H1 (cell line): ENCODE results near the gene HES5. TPM values are rescaled to one million over a fixed set of nuclear protein-coding genes. Genes with fewer than 3 reads are reported as not detected.

Experiments used
- CBX5 ChIP-seq: fragments of 300-800, 300-1000 bp; sonication (generic); IDR thresholded peaks from 2 replicates; pipeline ENCODE4 v1.7.1; 2016; ENCODE audit warnings: antibody characterized with exemption, low read length, low read depth
- FOSL1 ChIP-seq: IDR thresholded peaks from 2 replicates; pipeline ENCODE4 v1.6.1; 2011; ENCODE audit warnings: mild to moderate bottlenecking, low read depth, low read length, moderate library complexity; ENCODE audit not compliant: insufficient read depth
- KDM1A ChIP-seq: fragments of 200-600, 300-600 bp; sonication (generic); IDR thresholded peaks from 2 replicates; pipeline ENCODE4 v1.7.1; 2016; ENCODE audit warnings: mild to moderate bottlenecking, low read length, borderline replicate concordance
- RXRA ChIP-seq: IDR thresholded peaks from 2 replicates; pipeline ENCODE4 v1.6.1; 2011; ENCODE audit warnings: low read depth, mild to moderate bottlenecking, low read length, moderate library complexity; ENCODE audit not compliant: insufficient read depth
- SAP30 ChIP-seq: fragments of 300-600 bp; sonication (generic); IDR thresholded peaks from 2 replicates; pipeline ENCODE4 v1.7.1; 2012; ENCODE audit warnings: low read length, moderate library complexity, mild to moderate bottlenecking, inconsistent platforms; ENCODE audit not compliant: insufficient read depth, insufficient replicate concordance
- SIX5 ChIP-seq: IDR thresholded peaks from 2 replicates; pipeline ENCODE4 v1.6.1; 2011; ENCODE audit warnings: mild to moderate bottlenecking, low read depth, low read length
- YY1 ChIP-seq: IDR thresholded peaks from 2 replicates; pipeline ENCODE4 v1.6.1; 2011; ENCODE audit warnings: low read depth, mild to moderate bottlenecking, low read length
- polyA plus RNA-seq, 7 experiments: library from polyadenylated mRNA; depleted of rRNA in 3 of 7; stranded (reverse) in 5 of 7; unstranded in 2 of 7; fragments of >200 nt in 5 of 7; fragments of 200-250 nt in 2 of 7; gene quantifications; 1 replicate in 5 of 7; 2 replicates in 1 of 7; 4 replicates in 1 of 7; pipeline versions ENCODE4 v1.2.1 to v1.2.3, GENCODE V29; 2011 to 2013; ENCODE audit warnings: missing spikeins in 2 of 7, mixed read lengths in 2 of 7
- total RNA-seq: library from RNA; stranded (reverse); fragmentation: NEBNext Ultra II Directional; extraction: Animal tissue kit (Norgen Biotek cat#: 25700); gene quantifications from 2 replicates; pipeline ENCODE4 v1.2.1, GENCODE V29; 2021

Gene HES5
- total and polyA plus RNA-seq, 2 of the 8 experiments (the other 6 are each of a cell fraction or from before 2014, with no cell fraction given) = 0.22 TPM; not detected in 1

DNA sequence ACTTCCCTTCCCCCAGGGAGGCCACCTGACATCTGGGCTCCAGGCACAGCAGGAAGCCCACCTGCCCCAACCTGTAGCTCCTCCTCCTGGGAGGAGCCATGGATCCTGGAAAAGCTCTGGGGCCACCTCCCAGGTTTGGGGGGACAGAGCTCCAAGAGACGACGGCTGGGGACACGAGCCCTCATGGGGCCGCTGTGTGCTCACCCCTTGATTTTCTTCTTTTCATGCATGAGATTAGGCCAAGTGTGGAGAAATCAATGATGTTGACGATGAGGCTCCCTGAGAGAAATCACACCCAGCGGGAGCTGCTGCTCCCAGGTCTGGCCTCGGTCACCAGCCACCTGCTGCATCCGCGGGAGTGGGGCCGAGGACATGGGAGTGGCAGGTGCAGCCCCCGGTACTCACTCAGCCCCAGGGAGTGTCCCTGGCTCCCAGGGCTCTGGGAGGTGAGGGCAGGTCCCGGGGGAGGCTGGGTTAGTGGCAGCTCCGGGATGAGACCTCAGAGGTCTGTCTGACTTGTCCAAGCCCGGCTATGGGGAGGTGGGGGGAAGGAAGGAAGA lies 34.8 kb upstream of the HES5 start (continued):
- TF ChIP-seq SIX5 (no peak), SAP30 (no peak), RXRA (no peak), KDM1A (no peak), YY1 (no peak), FOSL1 (no peak), CBX5 (no peak)
